HG03066 (cell line): Measurements from ENCODE around the gene KCNMA1.
"Not testable (repeated sequence)": the region's sequence is repeated elsewhere in the genome, so short reads cannot be mapped to it uniquely, and the experiment has no call there.

Experiments
- ATAC-seq: cut with Tn5 transposase; IDR thresholded peaks from one replicate; pipeline ENCODE4 v1.9.1; 2021; ENCODE audit warnings: low read depth; ENCODE audit not compliant: unreplicated experiment

KCNMA1 gene

DNA sequence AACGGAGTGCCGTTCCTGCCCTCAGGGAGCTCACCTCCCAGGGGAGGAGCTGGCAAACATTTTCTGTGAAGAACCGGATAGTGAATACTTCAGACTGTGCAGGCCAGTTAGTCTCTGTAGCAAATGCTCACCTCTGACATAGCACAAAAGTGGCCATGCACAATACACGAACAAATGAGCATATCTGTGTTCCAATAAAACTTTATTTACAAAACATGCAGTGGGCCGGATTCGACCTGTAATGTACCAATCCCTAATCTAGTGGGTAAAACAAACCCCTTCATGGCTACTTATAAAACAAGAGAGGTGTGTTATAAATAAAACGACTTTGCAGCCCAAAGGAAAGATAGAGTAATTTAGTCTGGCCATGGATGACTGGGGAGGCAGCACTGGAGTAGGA is 48.7 kb downstream of the KCNMA1 start:
- no peak for ATAC-seq

DNA sequence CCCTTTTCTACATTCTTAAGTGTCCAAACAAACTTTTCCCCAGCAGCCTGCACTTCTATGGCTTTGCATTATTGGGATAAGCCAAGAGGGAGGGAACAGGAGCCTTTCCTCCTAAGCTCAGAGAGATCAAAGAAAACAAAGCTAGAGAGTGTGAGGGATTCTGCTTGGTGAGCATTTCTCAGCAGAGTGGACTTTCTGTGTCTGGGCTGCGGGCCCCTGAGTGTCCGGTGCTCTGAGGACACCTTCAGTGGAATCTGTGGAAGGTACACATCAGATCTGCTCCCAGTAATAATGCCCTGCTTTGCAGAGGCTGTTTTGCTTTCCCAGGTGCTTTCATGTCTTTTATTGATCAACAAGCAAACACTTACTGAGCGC is 50.2 kb downstream of the KCNMA1 start:
- ATAC-seq, result no peak

DNA sequence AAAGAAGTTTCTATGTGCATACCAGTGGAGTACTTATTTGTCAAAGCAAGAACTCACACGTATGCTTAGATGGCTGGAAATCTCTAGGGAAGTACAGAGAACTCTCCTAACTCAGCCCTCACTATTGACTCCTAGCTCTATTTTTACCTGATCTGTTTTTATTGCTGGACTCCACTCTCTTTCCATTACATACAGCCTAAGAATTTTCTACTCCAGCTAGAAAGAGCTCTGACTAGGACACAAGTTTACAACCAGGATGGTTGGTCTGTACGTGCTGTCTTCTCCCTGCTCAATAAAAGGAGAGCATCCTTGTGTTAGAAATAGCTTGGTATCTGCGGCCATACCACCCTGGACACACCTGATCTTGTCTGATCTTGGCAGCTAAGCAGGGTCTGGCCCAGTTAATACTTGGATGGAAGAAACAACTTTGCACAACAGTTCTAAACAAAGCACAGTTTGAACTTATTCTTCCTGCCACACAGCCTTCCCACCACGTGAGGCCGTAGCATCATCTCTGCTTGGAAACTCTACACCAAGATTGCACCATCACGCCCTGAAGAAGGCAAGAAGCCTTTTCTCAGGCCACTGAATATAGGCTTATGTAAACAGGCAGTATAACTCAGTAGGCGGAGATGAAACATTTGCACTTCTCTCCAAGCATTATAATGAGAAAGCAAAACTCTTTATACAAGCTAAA is 50.7 kb downstream of the KCNMA1 start:
- ATAC-seq, result no peak

- no peak for ATAC-seq
Measured at GRCh38 chr10:77584938-77585337, 52.7 kb downstream of the KCNMA1 start.

- no peak for ATAC-seq
Measured at GRCh38 chr10:77583527-77583926, 54.1 kb downstream of the KCNMA1 start.

GRCh38 chr10:77582710-77583115 is 54.9 kb downstream of the KCNMA1 start:
- no peak for ATAC-seq

DNA sequence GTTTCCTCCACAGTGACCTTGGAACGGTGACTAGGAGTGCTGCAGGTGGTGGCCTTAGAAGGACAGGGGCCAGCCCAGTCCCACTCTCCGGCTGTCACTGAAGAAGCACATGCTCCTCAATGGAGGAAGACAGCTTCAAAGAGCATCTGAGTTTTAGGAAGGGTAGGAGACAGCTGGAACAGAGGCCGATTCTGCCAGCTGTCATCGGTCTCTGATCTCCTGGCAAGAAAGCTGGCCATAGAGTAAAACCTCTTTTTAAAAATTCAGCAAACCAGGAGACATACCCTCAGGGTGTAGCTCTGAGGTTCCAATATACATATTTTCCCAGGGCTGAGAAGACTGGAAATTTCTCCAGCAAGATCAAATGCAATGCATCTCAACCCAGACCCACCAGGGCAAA is 55.9 kb downstream of the KCNMA1 start:
- no peak for ATAC-seq

DNA sequence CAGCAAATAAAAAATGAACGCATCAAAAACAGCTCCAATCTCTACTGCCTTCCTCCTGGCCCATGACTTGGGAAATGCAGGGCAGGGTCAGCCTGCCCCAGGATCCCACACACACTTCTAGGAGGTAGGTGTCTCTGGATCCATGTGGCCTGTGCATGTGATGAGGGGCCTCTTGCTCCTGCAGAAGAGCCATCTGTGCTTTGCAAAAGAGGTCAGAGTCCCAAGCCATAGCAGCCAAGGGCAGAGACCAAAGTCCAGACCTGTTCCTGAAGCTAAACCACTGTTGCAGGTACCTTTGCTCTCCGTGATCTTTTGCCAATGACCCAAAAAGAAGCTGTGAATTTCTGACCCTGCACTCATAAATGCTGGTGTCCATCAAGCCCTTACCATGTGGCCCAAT is 57.1 kb downstream of the KCNMA1 start:
- no peak for ATAC-seq

DNA sequence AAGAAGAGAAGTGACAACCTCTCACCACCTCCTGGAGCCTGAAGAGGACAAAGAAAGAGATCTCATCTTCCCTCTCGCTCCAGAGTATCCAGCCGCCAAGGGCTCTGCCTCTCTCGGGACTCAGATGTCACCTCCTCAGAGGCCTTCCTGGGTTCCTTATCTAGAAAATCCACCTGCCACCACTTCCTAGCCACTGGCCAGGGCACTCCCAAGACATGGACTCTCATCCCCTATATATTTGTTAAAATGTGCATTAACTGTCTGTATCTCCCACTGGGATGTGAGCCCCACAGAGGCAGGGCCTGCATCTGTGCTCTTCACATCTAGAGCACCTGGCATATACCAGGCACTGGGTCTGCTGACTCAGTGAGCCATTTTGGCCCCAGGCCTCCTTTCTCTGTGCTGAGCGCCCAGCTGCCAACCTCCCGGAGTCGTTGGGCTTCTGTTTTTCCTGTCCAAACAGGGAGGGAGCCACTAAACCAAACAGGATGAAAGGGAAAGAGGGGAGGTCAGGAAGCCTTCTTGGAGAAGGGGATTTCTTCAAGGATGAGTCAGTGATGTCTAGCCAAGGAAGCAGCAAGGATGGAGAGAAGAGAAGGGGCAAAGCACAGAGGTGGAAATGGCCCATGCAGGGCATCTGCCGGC is 58.9 kb downstream of the KCNMA1 start:
- no peak for ATAC-seq

- no peak for ATAC-seq
Measured at GRCh38 chr10:77577666-77578229, 59.9 kb downstream of the KCNMA1 start.

- ATAC-seq, result no peak
Measured at GRCh38 chr10:77576444-77577032, 61.1 kb downstream of the KCNMA1 start.

- ATAC-seq, result no peak
Measured at GRCh38 chr10:77576007-77576367, 61.6 kb downstream of the KCNMA1 start.

DNA sequence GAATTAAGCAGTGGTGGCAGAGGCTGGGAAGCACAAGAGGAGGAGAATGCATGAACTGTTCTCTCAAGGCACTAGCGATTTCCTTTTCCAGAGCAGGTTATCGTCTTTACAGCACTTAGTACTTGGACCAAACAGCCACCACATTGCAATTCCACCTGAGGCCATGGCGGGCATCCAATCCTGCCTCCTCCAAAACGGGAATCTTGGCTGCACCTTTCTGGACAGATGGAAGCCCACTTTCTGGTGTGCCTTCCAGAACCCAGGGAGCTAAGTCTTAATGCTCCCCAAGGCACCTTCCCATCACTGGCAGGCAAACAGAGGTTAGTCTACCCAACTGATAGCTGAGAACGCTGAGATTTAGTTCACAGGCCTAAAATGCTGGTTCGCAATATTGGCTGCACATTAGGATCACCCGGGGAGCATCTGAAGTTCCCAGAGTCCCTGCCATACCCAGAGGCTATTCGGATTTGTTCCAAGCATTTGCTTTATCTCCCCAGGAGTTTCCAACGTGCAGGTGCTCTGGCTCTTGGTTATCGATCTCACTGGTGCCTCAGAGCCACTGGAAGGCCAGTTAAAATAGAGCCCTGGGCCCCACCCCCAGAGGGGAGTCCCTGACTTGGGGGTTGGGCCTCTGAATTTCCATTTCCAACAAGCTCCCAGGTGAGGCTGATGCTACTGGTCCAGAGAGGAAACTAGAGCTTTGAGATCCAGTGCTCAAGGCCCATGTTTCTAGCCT is 62.2 kb downstream of the KCNMA1 start:
- no peak for ATAC-seq

DNA sequence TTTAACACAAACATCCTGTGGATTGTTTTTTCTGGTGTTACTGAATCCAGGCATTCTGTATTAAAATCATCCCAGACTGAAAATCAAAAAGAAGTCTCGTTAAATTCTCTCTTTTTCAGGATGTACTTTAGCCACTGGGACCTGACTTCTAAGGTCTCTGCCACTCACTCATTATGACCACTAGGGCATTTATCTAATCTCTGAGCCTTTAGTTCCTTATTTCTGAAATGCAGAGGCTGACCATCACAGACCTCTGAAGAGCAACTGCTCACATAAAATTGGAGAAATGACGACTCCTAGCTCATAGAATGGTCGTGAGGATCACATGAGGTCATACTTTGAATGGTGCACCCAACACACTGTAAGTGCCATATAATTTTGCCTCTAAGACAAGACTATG is 63.2 kb downstream of the KCNMA1 start:
- no peak for ATAC-seq

DNA sequence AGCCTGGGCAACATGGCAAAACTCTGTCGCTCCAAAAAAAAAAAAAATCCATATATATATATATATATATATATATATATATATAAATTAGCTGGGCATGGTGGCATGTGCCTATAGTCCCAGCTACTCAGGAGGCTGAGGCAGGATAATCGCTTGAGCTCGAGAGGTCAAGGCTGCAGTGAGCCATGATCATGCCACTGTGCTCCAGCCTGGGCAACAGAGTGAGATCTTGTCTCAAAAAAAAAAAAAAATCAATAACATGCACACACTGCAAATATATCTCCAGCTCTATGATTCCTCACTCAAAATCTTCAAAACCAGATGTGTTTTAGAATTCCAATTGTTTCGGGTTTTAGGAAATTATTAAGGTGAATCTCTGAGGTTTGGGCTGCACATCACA is 65.1 kb downstream of the KCNMA1 start:
- not testable (repeated sequence) for ATAC-seq

DNA sequence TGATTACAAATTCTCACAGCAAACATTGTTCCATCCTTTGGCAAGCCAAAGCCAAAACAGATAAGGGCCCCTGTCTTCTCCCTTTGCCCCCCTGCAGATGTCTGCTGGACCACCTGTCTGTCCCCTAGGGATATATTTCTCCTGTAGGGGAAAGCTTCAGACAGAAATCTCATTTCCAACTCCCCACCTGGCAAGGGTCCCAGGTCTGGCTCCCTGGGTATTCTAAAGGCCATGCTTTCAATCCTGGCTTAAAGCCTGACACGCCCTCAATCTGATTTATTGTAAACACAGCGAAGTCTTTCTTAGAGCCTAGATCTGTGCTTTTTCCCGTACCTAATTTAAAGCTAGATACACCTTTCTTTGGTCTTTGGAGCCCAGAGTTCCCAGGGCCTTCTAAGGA is 66.1 kb downstream of the KCNMA1 start:
- ATAC-seq, result no peak

- ATAC-seq, result no peak
Measured at GRCh38 chr10:77566914-77567566, 70.6 kb downstream of the KCNMA1 start.

- ATAC-seq, result no peak
Measured at GRCh38 chr10:77566236-77566635, 71.4 kb downstream of the KCNMA1 start.

DNA sequence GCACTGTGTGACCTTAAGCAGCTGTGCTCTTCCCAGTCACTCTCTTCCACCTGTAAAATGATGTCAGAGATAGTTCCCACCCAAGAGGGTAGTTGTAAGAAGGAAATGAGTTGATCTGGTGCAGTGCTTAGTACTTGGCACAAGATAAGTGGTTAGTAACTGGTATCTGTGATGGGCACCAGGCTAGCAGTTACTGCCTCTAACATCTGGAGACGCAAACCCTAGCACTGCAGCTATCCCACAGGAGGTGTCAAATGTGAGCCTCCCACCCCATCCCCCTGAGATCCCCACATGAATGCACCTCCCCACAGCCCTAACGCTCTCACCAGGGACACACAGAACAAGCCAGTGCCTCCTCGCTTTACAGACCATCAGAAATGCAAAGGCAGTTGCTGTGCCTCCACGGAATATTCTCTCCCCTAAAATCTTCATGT is 72.0 kb downstream of the KCNMA1 start:
- no peak for ATAC-seq

DNA sequence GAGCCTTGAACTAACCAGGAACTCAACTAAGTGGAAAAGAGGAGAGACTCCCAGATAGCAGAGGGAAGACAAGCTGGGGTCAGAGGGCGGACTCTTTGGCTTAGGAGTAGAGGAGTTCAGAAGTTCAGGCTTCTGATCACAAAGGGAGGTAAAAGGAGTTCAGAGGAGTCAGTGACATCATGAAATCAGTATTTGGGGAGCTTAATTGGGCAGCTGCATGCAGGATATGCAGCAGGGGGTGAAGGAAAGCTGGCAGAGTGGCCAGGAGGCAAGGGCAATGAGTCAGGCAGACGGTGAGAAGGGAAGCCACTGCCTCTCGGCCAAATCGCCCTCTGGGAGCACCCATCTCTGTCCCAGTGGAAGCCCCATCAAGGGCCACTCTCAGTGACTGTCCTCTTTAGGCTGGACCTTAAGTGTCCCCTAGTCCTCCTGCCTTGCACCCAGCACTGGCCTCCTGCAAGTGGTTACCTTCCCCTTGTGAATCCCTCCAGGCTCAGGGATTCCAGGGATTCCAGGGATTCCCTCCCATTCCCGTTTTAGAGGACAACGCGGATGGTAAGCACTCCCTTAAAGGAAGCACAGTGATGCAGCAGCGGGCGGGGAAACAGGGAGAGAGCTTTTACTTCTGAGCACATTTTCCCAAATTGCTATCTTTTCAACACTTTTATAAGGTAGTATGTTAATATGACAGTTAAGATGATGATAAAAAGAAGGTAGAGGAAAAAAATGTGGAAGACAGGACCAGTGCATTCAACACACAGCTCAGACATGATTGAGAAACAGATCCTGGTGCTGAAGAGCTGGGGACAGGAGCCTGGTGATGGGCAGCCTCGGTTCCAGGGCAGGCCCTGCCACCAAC is 72.6 kb downstream of the KCNMA1 start:
- no peak for ATAC-seq
